ENCODE measurements around the gene AP2M1.
"Not testable (repeated sequence)": the region's sequence is repeated elsewhere in the genome, so short reads cannot be mapped to it uniquely, and the experiment has no call there.

Gene AP2M1

DNA sequence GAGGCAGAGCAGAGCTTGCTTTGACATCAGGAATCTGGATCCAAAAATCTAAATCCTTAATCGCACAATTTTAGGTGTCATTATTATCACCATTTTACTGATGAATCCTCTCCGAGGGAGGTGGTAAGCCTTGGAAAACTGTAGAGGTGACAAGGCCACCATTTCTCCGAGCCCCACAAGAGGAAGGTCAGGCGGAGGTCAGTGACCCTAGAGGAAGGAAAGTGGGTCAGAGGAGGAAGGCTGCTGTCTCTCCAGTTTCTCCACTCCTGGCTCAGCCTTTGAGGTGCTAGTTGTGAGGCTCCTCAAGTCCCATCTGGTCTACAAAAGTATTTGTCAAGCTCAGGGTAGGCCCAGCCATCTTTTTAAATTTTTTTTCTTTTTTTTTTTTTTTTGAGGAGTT lies 16.3 kb upstream of the AP2M1 start:
- DNase-seq, result no peak

DNA sequence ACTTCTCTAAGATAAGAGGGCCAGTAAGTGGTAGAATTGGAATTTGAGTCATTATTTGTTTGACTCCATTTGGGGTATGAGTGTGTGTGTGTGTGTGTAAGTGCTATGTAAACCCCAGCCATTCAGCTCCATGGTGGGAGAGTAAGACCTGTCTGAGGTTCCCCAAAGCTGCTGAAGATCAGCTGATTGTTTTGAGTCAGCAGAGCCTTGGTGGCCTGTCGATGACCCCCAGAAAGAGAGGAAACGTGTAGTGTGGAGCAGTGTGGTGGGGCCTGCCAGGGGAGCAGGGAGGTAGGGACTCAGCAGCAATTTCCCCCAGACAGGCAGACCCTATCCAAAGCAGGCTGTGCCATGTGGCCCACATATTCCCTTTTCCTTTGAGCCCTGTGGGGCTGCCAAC lies 14.2 kb upstream of the AP2M1 start:
- DNase-seq, result no peak

DNA sequence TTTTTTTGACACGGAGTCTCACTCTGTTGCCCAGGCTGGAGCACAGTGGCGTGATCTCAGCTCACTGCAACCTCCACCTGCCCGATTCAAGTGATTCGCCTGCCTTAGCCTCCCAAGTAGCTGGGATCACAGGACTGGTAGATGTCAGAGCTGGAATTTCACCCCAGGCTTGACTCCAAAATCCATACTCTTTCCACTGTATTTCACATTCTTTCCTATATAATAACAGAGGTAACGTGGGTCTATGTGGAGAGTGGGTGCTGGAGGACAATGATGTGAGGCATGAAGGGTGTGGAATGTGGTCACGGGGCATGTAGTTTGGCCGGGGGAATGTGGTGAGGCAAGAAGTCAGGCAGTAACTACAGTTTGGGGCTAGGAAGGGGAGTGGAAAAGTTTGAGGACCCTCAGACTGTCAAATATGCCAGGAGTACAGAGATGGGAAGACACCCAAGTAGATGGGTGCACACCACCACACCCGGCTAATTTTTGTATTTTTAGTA lies 12.0 kb upstream of the AP2M1 start:
- not testable (repeated sequence) for DNase-seq

DNA sequence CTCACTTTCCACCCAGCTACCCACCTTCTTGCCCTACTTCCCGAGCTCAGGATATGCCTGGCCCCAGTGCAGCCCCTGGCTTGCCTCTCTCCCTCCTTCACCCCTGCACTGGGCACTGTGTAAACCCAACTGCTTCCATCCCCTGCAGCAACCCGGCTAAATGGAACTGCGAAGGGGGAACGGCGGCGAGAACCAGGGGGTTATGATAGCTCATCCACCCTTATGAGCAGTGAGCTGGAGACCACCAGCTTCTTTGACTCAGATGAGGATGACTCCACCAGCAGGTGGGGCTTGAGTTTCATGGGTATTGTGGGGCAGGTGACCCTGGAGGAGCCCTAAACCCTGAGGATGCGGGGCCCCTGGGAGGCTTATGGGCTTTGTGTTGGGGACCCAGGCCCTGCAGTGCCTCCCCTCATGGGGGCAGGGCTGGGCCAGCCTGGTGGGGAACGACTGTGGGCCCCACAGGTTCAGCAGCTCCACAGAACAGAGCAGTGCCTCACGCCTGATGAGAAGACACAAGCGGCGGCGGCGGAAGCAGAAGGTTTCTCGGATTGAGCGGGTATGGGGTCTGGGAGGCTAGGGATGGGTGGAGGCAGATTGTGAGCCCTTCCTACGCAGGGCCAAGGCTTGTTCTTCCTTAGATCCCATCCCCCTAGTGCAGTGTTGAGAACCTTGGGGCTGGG lies 9.9 kb upstream of the AP2M1 start:
- DNase-seq, result no peak

DNA sequence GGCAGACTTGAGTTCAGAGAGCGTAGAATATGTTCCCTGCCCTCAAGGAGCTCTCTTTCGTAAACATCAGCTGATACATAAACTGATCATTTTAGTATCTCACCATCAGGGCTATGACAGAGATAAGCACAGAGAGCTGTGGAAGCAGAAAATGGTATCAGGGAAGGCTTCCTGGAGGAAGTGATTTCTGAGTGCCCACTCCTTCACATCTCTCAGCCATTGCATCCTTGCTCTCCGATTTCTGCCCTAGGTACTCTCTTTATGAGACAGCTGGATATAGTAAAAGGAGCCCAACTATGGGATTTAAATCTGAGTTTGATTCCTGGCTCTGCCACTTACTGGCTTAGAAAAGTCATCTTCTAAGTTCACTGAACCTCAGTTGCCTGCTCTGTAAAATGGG lies 9.1 kb upstream of the AP2M1 start:
- no peak for DNase-seq

DNA sequence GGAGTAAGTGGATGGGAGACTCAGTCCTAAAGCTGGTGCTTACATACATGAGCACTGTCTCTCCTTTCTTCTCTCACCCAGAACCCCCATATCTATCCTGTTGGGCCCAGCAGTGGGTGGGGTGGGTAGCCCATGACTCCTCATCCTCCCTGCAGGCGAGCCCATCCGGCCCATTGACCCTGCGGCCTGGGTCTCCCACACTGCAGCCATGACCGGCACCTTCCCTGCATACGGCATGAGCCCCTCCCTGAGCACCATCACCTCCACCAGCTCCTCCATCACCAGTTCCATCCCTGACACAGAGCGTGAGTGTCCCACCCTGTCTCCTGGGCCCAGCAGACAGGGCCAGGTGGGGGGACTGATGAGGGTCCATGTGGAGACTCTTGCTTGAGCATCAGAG lies 8.0 kb upstream of the AP2M1 start:
- no peak for DNase-seq

DNA sequence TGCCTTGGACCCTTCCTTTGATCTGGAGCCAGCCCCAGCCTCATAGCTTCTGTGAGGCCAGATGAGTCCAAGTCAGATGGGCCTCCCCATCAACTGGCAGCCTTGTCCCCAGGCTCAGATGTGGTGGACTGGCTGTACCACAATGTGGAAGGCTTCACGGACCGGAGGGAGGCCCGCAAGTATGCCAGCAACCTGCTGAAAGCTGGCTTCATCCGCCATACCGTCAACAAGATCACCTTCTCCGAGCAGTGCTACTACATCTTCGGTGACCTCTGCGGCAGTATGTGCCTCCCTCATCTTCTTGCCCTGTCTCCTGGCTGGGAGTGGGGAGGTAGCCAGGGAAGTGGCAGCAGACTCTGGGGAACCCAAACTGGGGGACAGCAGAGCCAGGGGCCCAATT lies 6.9 kb upstream of the AP2M1 start:
- DNase-seq, result no peak

DNA sequence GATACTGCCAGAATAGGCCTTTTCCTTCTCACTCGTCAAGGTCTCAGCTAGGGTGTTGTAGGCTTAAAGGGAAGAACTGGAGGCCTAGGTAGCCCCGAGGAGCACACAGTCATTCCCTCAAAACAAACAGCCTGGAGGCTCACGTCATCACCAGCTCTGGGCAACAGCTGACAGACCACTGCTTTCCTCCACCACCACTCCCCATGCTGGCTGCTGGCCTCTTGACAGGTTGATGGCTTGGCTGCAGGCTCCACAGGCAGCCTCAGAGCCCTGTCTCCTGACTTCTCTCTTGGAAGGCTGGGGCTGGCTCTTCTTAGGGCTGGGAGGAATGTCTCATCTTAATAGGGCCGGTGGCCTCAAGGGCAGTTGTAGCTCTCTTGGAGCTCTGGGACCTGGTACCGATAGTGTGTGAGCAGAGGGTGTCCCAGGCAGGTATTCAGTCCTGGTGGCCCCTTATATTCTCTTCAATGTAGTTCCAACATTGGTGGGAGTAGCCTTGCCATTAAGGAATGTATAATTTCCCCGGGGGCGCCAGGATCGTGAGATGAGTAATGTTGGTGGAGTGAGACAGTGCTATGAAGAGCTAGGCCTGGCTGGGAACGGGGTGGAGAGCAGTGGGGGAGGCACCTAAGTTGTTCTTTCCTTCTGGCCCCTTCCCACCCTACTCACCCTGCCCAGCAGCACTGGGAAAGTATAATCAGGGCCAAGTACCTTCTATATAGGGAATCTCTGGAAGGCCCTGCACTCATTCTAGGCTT lies 6.1 kb upstream of the AP2M1 start:
- DNase-seq, result peak; percentile 66

DNA sequence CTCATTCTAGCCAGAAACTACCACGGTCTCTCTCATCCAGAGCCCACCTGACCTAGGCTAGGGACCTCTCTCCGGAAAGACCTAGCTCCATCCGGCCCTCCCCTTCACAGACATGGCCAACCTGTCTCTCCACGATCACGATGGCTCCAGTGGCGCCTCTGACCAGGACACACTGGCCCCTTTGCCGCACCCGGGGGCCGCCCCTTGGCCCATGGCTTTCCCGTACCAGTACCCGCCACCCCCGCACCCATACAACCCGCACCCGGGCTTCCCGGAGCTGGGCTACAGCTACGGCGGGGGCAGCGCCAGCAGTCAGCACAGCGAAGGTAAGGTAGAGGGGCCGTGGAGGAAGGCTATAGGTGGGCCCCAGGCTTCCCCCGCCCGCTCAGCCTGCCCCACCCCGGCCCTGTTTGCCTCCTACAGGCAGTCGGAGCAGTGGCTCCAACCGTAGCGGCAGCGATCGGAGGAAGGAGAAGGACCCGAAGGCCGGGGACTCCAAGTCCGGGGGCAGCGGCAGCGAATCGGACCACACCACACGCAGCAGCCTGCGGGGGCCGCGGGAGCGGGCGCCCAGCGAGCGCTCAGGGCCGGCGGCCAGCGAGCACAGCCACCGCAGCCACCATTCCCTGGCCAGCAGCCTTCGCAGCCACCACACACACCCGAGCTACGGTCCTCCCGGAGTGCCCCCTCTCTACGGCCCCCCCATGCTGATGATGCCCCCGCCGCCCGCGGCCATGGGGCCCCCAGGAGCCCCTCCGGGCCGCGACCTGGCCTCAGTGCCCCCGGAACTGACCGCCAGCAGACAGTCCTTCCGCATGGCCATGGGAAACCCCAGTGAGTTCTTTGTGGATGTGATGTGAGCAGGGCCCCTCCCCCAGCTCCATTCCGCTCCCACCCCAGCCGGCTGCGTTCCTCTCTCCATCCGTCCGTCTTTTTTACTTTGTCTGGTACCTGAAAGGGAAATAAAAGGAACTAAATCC lies 4.5 kb upstream of the AP2M1 start:
- DNase-seq, result no peak

DNA sequence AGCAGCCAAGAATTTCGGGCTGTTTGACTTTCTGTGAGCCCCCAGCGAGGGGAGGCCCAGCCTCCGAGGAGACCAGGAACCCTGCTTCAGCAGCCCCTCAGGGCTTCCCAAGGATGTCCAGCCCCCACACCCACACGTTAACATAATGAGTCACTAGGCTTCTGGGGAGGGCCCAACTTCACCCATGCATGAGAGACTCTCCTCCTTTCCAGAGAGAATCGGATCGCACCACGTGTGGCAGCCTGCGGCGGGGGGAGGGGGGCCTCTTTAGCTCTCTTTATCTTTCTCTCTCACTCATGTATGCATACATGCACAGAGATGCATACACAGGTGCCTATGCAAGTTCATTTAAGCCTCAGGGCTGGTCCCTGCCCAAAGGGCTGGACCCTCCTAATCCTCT lies 3.1 kb upstream of the AP2M1 start:
- peak; percentile 77 for DNase-seq

DNA sequence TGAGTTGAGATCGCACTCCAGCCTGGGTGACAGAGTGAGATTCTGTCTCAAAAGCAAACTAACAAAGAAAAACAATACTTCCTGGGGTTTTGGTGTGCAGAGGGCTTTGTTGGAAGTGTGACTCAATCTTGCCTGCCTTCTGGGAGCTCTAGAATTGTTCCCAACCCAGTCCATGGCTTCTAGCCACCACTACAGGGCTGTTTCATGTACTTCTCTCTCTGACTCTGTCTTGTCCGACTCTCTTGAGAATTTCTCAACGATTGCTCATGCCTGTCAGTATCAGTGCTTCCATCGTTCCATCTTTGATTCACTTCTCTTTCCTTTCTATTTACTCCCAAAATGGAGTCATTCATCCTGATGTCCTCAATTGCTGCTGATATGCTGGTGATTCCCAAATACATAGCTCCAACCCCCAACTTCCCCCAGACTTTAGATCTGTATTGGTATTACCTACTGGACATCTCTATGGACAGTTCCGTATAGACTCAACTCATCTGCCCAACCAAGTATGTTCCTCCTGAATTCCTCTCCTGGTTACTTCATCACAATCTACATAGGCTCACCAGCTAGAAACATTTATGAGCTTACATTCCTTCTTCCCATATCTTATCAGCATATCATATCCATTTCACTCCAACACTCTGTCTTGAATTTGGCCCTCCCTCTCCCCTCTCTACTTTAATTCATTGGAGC lies 1.8 kb upstream of the AP2M1 start:
- no peak for DNase-seq

DNA sequence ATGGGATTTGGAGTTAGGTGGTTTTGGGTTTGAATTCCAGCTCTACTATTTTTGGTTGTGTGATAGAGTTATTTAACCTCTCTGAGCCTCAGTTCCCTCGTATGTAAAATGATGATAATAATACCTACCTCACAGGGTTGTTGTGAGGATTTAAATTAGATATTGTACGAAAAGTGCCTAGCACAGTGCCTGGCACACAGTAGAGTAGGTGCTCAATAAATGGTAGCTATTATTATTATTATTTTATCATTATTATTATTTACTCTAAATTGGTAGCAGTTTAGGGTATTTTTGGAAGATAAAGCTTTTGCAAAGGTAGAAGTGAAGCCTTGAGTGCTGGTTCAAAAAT lies 1.3 kb upstream of the AP2M1 start:
- DNase-seq, result no peak

DNA sequence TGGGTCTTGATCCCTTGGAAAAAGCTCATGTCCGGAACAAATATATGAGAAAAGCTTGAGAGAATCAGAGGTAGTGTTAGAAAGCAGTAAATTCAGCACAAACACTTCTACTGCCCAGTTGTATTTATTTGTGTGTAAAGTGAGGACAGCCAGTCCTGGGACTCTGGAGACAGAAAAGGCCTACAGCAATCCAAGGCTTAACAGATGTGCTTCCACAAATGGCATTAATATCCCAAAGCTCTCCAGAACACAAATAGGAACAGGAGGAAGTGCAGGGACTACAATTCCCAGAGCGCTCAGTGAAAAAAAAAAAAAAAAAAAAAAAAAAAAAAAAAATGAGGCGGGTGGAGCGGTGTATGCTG lies 390 bp upstream of the AP2M1 start:
- no peak for DNase-seq

DNA sequence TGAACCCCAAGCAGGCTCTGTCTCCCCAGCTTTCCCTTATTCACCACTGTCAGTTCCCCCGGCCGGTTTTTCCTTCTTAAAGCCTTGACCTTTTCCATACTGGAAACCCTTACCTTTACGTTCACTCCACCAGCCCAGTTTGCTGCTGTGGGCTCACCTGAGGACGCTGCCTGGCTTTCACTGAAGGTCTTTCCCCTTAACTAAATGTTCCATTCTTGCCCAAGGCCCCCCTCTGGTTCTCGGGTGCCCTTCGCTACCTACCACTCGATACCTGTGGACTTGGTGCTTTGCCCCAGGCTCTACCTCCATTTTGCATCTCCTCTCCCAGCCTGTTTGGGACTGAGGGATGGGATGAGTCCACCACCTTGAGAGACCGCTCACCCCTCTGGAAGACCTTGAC lies 851 bp downstream of the AP2M1 start:
- no peak for DNase-seq

DNA sequence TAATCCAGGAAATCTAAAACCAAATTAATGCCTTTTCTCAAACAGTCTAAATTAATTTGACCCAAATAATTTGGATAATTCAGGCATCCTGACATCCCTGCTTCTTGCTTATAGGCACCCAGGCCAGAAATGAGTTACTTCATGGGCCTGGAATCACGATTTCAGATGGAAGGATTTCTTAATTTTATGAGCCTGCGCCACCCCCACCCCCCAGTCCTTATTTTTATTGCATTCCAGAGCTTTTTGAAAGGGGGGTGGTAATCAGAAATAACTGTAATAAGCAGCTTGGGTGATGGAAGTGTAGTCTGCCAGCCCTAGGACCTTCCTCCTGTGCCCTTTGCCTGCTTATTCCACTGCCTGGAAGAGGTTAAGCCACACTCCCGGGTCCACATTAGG lies 1.3 kb downstream of the AP2M1 start:
- DNase-seq, result no peak

DNA sequence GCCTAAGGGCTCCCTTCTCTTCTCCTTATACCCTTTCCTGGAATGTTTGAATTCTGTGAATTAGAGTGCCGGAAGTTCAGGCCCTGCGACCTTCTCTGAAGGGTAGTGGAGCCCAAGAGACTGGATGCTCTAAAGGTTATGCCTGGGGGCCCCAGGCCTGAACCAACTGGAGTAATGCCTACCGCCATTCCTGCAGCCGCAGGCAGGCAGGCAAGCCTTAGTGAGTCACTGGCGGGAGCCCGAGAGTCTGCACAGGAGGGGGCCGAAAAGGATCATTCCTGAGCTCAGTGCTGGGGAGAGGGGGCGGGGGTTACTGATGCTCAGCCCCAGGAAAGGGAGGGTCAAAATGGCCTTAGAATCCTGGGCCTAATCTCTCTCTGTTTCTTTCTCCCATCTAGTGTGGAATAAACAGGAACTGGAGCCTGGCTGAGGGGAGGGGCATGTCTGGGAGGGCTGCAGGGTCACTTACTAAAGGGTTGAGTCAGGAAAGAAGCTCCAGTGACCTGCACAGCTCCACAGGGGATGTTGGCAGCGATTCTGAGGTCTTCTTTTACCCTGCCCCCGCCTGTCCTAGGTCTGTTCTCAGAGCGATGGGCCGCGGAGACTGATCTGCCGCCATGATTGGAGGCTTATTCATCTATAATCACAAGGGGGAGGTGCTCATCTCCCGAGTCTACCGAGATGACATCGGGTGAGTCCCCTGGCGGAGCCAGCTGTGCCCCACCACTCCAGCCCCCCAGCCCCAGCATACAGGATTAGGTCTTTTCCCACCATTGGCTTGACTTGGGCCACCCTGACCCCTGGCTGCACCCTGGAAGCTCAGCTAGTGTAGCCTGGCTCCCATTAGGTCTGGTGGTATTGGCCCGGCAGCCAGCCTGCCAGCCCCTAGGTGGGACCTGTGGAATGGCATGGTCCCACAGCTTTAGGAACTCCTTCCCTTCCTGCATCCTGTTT lies 2.0 kb downstream of the AP2M1 start:
- DNase-seq, result peak; percentile 99

DNA sequence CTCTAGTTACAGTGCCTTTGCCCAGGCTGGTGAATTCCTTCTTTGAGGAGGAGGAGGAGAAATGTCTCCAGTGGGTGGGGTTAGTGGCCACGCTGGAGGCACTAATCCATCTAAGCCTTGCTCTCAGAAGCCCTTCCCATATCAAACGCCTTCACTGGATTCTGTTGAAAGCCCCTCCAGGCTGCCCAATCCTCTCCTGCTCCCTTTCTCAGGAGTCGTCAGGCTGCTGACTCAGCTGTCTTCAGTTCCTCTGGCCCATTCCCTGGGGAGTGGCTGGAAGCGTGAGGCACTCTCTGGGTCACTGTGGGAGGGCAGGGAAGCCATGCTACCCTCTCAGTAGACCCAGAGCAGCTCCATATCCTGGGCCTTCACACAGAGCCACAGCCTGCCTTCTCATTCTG lies 2.7 kb downstream of the AP2M1 start:
- peak; percentile 80 for DNase-seq

DNA sequence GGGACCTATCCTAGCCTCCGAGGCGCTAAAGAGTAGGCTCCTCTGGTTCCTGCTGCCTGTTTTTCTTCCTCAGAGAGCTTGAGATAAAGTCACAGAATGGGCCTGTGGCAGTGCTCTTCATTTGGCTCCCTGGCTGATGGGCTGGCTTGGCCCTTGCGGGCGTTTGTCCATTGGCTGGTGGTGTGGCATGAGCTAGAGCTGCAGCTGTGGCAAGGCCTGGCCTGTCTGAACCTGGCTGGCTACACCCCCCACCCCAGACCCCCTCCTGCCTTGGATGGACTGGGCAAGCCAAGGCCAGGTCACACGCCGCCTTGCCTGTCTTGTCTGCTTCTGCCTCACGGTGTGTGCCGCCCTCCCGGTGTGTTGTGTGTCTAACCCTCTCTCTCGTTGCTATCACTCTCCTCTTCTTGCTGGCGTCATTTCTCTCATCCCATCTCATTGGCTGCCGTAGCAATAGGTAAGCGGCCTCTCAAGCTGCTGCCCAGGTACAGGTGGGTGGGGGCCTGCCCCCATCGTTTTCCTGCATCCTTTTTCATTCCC lies 3.2 kb downstream of the AP2M1 start:
- DNase-seq, result no peak

DNA sequence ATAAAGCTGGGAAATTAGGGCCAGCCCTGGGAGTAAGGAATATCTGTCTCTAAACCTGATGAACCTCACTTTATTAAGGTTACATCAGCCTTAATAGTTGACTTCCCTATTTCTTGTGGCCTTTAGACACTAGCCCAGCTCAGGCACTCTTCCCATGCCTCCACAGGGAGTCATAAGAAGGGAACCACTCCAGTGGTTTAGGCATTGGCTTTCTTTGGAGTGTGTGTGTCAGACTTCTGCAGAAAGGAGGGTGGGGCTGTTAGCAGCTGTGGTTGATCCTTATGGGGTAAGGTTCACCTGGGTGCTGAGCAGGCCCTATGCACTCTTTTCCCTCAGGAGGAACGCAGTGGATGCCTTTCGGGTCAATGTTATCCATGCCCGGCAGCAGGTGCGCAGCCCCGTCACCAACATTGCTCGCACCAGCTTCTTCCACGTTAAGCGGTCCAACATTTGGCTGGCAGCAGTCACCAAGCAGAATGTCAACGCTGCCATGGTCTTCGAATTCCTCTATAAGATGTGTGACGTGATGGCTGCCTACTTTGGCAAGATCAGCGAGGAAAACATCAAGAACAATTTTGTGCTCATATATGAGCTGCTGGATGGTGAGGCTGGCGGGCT lies 4.0 kb downstream of the AP2M1 start:
- DNase-seq, result no peak

DNA sequence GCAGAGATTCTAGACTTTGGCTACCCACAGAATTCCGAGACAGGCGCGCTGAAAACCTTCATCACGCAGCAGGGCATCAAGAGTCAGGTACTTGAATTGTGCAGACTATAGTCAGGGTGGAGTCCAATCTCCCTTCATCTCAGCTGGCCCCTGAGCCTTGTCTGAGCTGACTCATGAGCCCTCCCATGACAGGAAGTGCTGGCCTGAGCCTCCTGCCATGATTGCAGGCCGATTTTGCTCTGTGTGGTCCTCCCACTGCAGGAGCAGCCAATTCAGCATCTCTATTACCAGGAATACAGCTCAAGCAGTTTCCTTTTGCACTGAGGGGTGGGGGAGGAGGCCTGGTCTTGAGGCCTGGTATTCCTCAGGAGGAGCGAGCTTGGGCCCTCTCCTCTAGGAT lies 5.5 kb downstream of the AP2M1 start:
- no peak for DNase-seq

DNA sequence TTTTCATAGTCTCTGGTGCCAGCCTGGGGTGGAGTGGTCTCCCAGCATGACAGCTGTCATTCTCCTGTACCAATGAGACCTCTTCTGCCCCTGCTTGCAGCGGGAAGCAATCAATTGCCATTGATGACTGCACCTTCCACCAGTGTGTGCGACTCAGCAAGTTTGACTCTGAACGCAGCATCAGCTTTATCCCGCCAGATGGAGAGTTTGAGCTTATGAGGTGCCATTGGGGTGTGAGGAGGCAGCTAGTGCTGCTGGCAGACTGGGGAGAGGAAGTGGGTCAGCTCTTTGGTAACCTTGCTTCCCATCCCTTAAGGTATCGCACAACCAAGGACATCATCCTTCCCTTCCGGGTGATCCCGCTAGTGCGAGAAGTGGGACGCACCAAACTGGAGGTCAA lies 6.9 kb downstream of the AP2M1 start:
- DNase-seq, result no peak
